Activated CD4-positive, alpha-beta T cell treated with anti-CD3 and anti-CD28 coated beads for 4 hours (primary cell): ENCODE results near the gene TKT.

Source experiments
- DNase-seq, 2 donors: peaks; one replicate each; pipeline ENCODE4 v3.0.0-alpha.2; 2020

Gene TKT

DNA sequence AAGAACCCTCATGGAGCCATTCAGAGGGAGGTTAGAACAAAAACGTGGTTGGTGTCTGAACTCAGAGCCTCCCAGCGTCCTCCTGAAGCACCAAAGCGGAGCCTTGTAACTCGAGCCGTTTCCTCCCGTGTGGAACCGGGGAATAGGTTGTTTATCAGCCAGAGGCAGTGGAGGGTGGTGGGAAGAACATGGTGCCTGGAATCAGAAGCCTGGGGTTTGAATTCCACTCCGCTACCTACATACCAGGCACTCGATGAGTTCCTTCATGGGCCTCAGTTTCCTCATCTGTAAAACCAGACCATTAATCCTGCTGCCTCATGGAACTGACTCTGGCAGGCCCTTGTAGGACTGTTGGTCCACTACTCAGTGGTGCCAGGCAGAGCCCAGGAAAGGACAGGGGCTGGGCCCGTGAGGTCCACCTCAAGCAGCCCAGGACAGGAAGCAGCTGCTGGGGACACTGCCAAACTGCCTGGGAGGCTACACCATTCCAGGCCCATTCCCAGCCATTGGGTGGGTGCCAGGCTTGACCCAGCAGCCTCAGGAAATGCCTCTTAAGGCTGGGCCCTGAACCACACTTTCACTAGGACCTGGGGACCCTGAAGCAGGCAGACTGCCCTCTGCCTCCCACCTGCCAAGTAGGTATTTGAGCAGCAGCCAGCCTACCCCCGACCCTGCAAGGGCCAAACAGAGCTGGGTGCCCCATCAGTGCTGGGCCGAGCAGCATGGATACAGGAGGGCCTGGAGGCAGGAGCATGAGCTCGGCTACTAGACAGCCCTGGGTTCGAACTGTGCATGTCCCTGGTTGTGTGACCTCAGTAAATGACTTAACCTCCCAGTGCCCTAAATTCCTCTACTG is 61.4 kb downstream of the TKT start:
- DNase-seq, result no peak

GRCh38 chr3:53193466-53194209 is 62.2 kb downstream of the TKT start:
- DNase-seq, result no peak

DNA sequence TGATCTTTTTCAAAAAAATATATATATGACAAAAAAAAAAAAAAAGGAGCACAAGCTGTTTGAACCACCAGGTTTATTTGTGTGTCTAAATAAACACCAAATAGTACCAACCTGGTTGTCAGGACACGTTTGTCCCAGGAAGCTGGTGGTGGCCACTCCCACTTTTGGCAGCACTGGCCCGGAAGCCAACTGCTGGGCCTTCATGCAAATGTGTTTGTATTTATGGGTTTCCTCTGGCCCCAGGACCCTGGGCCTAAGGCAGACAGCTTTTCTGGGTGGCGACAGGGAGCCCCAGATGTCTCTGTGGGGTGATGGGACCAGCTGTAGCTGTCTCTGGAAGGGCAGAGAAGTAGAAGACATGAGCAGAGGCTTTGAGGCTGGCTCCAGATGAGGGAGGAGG is 63.2 kb downstream of the TKT start:
- DNase-seq, result no peak

DNA sequence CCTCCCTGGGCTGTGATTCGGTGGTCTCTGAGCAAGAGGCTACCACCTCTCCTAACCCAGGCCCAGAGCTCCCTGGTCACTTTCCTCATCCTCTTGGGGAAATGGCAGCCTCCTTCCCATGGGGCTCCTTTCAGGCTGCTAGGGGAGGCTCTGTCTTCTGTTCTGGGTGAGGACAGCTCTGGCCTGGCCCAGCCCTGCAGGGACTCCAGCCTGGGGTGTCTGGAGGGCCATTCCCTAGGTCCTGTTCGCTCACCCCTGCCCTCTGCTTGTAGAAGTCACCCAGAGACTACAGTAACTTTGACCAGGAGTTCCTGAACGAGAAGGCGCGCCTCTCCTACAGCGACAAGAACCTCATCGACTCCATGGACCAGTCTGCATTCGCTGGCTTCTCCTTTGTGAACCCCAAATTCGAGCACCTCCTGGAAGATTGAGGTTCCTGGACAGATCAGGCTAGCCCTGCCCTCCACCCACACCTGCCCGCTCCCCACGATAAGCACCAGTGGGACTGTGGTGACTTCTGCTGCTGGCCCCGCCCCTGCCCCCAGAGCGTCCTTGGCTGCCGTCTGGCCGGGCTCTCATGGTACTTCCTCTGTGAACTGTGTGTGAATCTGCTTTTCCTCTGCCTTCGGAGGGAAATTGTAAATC is 63.9 kb downstream of the TKT start:
- DNase-seq, result no peak

GRCh38 chr3:53190659-53191058 is 65.2 kb downstream of the TKT start:
- DNase-seq, result no peak

DNA sequence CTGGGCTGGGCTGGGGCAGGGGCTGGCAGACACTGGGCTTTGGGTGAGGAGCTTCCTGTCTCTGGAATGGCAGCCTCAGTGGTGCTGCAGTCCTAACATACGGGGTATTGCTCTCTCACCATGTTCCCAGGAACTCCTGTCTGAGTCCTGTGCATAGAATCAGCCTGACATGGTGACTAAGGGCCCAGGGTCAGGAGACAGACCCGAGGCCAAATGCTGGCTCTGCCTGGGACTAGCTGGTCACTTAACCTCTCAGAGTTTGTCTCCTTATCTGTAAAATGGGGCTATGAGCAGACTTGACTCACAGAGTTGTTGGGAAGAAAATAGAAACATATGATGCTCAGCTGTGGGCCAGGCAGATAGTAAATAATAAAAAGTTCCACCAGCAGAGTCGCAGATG is 66.5 kb downstream of the TKT start:
- DNase-seq, result no peak

GRCh38 chr3:53188720-53189119 is 67.1 kb downstream of the TKT start:
- no peak for DNase-seq

- DNase-seq, result no peak
Measured at GRCh38 chr3:53188136-53188685, 67.6 kb downstream of the TKT start.

GRCh38 chr3:53187430-53187829 is 68.4 kb downstream of the TKT start:
- no peak for DNase-seq

DNA sequence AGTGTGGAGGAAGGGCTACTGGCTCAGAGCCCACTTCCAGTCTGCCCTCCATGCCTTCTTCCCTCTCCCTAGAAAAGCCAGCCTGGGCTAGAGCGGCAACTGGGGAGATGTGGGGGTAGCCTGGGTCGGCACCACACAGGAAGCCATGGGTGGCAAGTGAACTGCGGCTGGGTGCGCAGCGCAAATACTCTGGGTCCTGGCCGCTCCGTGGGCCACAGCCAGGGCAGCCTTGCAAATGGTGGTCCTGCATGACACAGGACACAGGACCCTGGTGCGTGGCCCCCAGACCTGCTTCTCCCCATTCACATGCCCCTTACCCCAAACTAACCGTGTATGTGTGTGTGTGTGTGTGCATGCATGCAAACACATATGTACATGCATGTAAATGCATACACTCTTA is 69.1 kb downstream of the TKT start:
- no peak for DNase-seq

- no peak for DNase-seq
Measured at GRCh38 chr3:53185761-53186465, 69.9 kb downstream of the TKT start.

DNA sequence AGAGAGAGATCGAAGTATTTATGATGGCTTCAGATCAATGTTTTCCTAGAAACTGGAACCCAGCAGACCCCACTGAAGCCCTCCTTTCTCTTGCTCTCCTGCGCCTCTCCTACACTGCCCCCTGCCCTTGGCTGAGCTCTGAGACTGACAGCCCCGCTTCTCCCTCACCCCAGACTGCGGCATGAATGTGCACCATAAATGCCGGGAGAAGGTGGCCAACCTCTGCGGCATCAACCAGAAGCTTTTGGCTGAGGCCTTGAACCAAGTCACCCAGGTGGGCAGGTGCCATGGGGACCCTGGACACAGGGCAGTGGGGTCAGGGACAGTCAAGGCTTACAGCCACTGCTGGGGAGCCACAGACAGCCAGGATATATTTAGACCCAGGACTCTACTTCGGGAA is 71.1 kb downstream of the TKT start:
- no peak for DNase-seq

GRCh38 chr3:53183514-53183913 is 72.3 kb downstream of the TKT start:
- no peak for DNase-seq

GRCh38 chr3:53182764-53183355 is 73.0 kb downstream of the TKT start:
- no peak for DNase-seq

DNA sequence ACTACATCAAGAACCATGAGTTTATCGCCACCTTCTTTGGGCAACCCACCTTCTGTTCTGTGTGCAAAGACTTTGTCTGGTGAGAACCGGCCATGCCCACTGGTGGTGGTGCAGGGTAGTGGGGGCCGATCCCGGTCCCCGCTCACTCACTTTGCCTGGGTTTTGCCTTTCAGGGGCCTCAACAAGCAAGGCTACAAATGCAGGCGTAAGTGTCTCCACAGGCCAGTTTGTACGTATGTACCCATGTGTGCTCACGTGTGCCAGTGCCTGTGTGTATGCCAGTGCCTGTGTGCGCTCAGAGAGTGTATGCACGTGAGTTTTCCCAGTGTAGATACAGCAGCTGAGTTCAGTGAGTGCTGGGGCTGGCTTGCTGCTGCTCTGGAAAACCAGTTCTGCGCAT is 74.3 kb downstream of the TKT start:
- no peak for DNase-seq

- no peak for DNase-seq
Measured at GRCh38 chr3:53181024-53181371, 74.8 kb downstream of the TKT start.

- DNase-seq, result no peak
Measured at GRCh38 chr3:53180305-53181023, 75.4 kb downstream of the TKT start.

- DNase-seq, result no peak
Measured at GRCh38 chr3:53179580-53179979, 76.2 kb downstream of the TKT start.

DNA sequence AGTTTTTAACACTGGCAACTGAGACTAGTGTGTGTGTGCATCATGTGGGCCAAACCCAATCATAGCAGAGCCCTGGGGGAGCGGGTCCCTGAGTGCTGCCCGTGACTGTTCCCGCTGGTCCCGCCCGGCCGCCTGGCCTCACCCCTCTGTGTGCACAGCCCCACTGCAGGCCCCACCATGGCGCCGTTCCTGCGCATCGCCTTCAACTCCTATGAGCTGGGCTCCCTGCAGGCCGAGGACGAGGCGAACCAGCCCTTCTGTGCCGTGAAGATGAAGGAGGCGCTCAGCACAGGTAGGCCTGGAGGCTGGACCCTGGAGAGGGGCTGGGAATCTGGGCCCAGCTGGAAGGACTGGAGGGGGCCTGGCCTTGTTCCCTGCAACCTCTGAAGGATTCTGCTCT is 77.6 kb downstream of the TKT start:
- DNase-seq, result no peak

DNA sequence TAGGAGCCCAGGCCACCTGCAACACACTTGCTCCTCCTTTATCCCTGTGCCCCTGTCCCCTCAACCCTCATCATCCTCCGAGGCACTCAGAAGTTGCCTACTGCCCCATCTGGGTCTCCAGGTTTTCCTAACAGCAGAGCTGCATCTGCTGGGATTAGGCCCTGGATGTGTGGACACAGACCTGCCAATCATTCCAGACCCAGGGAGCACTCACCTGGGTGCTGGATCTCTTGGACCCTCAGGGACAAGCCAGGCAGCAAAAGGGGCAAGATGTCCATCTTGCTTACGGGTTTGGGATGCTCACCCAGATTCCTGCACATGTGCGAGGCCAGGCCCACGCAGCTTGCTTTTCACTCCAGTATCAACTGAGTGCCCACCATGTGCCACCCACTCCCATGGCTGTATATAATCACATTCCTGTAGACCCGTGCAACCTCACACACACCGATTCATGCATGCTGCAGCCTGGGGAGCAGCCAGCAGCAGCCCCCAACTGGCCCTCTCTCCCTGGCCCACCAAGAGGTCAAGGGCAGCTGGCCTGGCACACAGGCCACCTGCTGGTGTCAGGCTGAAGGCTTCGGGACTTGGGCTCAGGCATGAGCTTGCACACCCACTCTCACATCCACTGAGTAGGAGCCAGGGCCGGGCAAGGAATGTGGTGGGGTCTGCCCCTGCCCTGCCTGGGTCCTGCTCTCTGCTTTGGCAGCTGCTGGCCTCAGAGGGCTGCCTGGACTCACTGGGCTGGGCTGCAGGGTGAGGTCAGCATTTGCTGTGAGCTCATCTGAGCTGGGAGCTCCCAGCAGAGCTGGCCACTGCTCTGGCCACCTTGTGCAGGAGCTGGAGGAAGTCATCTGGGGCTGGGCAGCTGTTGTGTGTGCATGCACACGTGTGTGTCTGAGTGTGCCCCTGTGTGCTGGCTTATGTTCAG is 79.9 kb downstream of the TKT start:
- DNase-seq, result no peak
